Measurements from ENCODE around the gene GYS1. TPM values are rescaled to one million over a fixed set of nuclear protein-coding genes. Genes with fewer than 3 reads are reported as not detected.
"Not testable (repeated sequence)": the region's sequence is repeated elsewhere in the genome, so short reads cannot be mapped to it uniquely, and the experiment has no call there.

Gene GYS1
- polyA plus RNA-seq, 2 donors: 27.0 to 30.9 TPM

DNA sequence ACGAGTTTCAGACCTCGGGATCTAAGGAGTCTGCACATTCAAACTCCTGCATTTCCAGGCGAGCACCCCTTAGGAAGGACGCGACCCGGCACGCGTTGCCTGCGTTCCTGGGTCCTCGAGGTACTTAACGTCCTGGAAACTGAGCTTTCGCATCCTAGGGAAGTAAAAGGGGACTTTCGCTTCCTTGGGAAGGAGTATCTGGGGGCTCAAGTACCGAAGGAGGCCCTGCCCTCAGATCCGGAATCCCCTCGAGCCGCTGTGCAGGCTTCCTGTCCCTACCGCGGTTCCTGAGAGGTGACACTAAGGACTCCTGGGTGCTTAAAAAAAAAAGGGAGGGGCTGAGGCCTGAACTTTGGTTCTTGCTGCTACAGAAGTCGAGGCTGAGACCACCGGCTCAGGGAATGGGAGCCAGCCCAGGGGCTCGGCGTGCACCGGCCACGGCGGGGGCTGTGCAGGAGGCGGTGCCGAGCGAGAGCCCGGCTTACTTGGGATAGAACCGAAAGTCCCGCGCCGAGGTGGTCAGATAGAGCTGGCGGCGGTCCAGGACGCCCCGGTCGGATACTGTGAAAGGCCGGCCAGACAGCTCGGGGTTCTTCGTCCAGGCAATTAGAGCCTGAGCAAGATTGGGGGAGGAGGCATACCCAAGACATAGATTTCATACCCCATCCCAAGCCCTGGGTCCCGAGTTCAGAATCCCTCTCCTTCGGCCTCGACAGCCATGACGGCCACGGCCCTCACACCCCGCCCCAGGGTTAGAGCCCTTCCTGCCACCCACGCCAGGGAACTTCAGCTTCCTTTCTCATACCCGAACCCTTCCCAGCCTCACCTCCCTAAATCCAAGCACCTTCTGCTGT, 25.5 kb upstream of the GYS1 start:
- not testable (repeated sequence) for H3K27me3 ChIP-seq (ENCODE audit: control insufficient read depth in 1 of 2, insufficient read depth in 2 of 2, low read length in 2 of 2)
- WGBS, 2 donors: 3 to 7% methylated on average over 46 to 50 of the region's 50 CpGs
- peak overlapping the region; percentile 22 to 37 for H3K4me3 ChIP-seq (ENCODE audit: low read depth in 1 of 2, low read length in 2 of 2)

DNA sequence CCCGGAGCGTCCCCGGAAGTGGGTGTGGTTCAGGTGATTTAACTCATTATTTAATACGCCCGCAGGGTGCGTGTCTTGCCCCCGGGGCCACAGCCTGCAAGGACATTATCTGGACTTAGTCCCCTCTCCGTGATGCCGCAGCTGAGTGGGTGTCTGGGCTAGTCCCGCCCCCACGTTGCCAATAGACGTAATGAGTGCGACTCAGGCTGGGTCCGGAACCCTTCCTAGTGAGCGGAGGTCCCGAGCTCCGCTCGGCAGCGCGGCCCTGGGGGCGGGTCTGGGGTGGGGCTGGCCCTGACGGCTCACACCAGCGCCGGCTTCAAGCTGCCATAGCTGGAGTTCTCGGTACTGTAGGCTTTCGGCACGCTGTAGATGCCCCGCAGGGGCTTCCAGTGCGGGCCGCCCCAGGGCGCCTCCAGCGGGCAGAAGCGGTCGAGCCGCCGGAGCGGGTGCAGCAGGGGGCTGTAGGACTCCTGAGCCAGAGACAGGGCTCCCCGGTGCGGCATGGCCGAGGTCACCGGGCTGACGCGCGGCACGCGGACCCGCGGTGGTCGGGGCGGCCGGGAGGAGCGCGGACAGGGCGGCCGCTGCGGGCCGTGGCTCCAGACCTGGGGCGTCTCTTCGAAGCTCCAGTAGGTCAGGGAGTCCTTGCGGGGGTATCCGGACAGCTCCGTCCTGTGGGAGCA, 24.7 kb upstream of the GYS1 start:
- Histone ChIP-seq H3K27me3 (ENCODE audit: control insufficient read depth in 1 of 2, insufficient read depth in 2 of 2, low read length in 2 of 2) (no peaks in the 10 kb centered on the region), H3K9me3 (ENCODE audit: control insufficient read depth in 2 of 2, insufficient read depth in 1 of 2, low read depth in 1 of 2, low read length in 1 of 2) (peaks cover 0 to 2% of the 10 kb centered on the region in 2 donors), H3K36me3 (ENCODE audit: control insufficient read depth in 2 of 2, insufficient read depth in 2 of 2, low read length in 1 of 2) (peaks cover 4 to 22% of the 10 kb centered on the region in 2 donors), H3K4me3 (ENCODE audit: low read depth in 1 of 2, low read length in 2 of 2) (peak overlapping the region; percentile 22 to 29), H3K4me1 (ENCODE audit: control insufficient read depth in 2 of 2, insufficient read depth in 2 of 2, low read length in 1 of 2) (peaks cover 2 to 7% of the 10 kb centered on the region in 2 donors), H3K27ac (ENCODE audit: low read depth in 2 of 2, low read length in 1 of 2) (no peak overlapping the region)
- 0 to 1% methylated on average over 61 to 62 of the region's 62 CpGs for WGBS, 2 donors

More for the DNA sequence above, 25.5 kb upstream of the GYS1 start:
- not testable (repeated sequence) for H3K9me3 ChIP-seq (ENCODE audit: control insufficient read depth in 2 of 2, insufficient read depth in 1 of 2, low read depth in 1 of 2, low read length in 1 of 2); H3K4me1 ChIP-seq (ENCODE audit: control insufficient read depth in 2 of 2, insufficient read depth in 2 of 2, low read length in 1 of 2); H3K27ac ChIP-seq (ENCODE audit: low read depth in 2 of 2, low read length in 1 of 2)
- H3K36me3 ChIP-seq (ENCODE audit: control insufficient read depth in 2 of 2, insufficient read depth in 2 of 2, low read length in 1 of 2): peaks cover 4 to 22% of the 10 kb centered on the region in 2 donors

- Histone ChIP-seq H3K4me3 (ENCODE audit: low read depth in 1 of 2, low read length in 2 of 2) (peak within 1 kb of the TSS; percentile 22 to 29), H3K36me3 (ENCODE audit: control insufficient read depth in 2 of 2, insufficient read depth in 2 of 2, low read length in 1 of 2) (peaks cover 4 to 22% of the 10 kb centered on the region in 2 donors), H3K9me3 (ENCODE audit: control insufficient read depth in 2 of 2, insufficient read depth in 1 of 2, low read depth in 1 of 2, low read length in 1 of 2) (peaks cover 0 to 2% of the 10 kb centered on the region in 2 donors), H3K27ac (ENCODE audit: low read depth in 2 of 2, low read length in 1 of 2) (no peak within 1 kb of the TSS), H3K4me1 (ENCODE audit: control insufficient read depth in 2 of 2, insufficient read depth in 2 of 2, low read length in 1 of 2) (peaks cover 2 to 7% of the 10 kb centered on the region in 2 donors), H3K27me3 (ENCODE audit: control insufficient read depth in 1 of 2, insufficient read depth in 2 of 2, low read length in 2 of 2) (no peaks in the 10 kb centered on the region)
- WGBS, 2 donors: 67 to 68% methylated on average over 17 of the region's 17 CpGs
Measured at GRCh38 chr19:49017041-49017665, 24.0 kb upstream of the GYS1 start, which contains the start of gene LHB. Gene LHB, minus strand, starts transcription at chr19:49017091. Its CDS starts 10 bp downstream, at chr19:49017081.

DNA sequence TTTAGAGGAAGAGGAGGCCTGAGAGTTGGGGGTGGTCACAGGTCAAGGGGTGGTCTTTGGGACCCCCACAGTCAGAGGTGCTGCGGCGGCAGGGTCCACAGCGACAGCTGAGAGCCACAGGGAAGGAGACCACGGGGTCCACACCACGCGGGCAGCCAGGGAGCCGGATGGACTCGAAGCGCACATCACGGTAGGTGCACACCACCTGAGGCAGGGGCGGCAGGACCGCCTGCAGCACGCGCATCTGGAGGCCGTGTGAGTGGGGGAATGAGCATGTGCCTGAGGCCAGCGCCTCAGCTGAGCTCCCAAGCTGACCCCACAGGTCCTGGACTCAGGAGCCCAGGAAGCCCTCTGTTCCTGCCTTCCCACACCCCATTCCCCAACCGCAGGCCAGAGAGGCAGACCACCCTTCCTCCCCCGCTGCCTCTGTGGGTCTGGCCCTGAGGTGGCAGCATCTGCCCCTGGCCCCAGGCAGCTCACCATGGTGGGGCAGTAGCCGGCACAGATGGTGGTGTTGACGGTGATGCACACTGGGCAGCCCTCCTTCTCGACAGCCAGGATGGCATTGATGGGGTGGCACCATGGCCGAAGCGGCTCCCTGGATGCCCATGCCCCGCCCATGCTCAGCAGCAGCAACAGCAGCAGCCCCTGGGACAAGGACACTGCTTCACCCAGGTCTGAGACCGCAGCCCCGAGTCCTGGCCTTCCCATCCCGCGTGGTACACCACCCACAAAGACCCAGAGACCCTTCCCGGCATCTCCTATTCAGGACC, 23.1 kb upstream of the GYS1 start:
- H3K27me3 ChIP-seq (ENCODE audit: control insufficient read depth in 1 of 2, insufficient read depth in 2 of 2, low read length in 2 of 2): no peaks in the 10 kb centered on the region
- WGBS, 2 donors: 87 to 93% methylated on average over 24 to 27 of the region's 29 CpGs
- H3K36me3 ChIP-seq (ENCODE audit: control insufficient read depth in 2 of 2, insufficient read depth in 2 of 2, low read length in 1 of 2): peaks cover 4 to 30% of the 10 kb centered on the region in 2 donors

GRCh38 chr19:49014870-49015255, 21.8 kb upstream of the GYS1 start:
- peaks cover 4 to 41% of the 10 kb centered on the region in 2 donors for H3K36me3 ChIP-seq (ENCODE audit: control insufficient read depth in 2 of 2, insufficient read depth in 2 of 2, low read length in 1 of 2)
- H3K27me3 ChIP-seq (ENCODE audit: control insufficient read depth in 1 of 2, insufficient read depth in 2 of 2, low read length in 2 of 2): no peaks in the 10 kb centered on the region
- 90 to 96% methylated on average over 18 of the region's 18 CpGs for whole genome bisulfite sequencing, 2 donors
- H3K4me1 ChIP-seq (ENCODE audit: control insufficient read depth in 2 of 2, insufficient read depth in 2 of 2, low read length in 1 of 2): peaks cover 2 to 7% of the 10 kb centered on the region in 2 donors
- H3K4me3 ChIP-seq (ENCODE audit: low read depth in 1 of 2, low read length in 2 of 2): no peak overlapping the region
- H3K9me3 ChIP-seq (ENCODE audit: control insufficient read depth in 2 of 2, insufficient read depth in 1 of 2, low read depth in 1 of 2, low read length in 1 of 2): no peaks in the 10 kb centered on the region
- H3K27ac ChIP-seq (ENCODE audit: low read depth in 2 of 2, low read length in 1 of 2): no peak overlapping the region

More for the DNA sequence above, 23.1 kb upstream of the GYS1 start:
- H3K9me3 ChIP-seq (ENCODE audit: control insufficient read depth in 2 of 2, insufficient read depth in 1 of 2, low read depth in 1 of 2, low read length in 1 of 2): peaks cover 0 to 2% of the 10 kb centered on the region in 2 donors
- no peak overlapping the region for H3K4me3 ChIP-seq (ENCODE audit: low read depth in 1 of 2, low read length in 2 of 2)
- H3K4me1 ChIP-seq (ENCODE audit: control insufficient read depth in 2 of 2, insufficient read depth in 2 of 2, low read length in 1 of 2): peaks cover 2 to 7% of the 10 kb centered on the region in 2 donors
- no peak overlapping the region for H3K27ac ChIP-seq (ENCODE audit: low read depth in 2 of 2, low read length in 1 of 2)

DNA sequence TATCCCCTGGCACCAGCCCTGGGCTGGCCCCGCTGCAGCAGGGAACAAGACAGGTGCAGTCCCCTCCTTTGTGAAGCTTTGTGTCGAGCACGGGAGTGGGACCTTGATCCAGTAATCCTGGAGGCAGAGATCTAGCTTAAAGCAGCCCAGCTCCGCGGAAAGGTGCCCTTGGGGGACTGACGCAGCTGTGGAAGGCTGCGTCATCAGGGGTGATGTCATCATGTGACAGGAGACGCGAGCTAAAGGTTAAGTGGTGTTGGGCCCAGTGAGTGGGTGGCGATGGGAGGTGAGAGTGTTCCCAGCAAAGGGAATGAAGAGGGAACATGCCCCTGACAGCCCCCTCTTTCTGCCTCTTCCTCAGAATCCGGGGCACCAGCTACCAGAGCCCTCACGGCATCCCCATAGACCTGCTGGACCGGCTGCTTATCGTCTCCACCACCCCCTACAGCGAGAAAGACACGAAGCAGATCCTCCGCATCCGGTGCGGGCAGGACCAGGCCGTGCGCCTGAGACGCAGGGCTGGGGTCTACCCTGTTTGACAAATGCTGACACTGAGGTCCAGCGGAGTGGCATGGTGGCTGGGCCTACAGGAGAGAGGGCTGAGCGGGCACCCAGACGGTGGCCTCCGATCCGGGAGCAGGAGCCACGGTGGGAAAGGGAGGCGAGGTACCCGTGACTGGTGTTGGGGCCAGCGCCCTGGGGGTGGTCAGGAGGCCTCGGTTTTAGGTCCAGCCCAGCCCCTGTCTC, 21.2 kb upstream of the GYS1 start:
- H3K4me3 ChIP-seq (ENCODE audit: low read depth in 1 of 2, low read length in 2 of 2): no peak overlapping the region
- no peaks in the 10 kb centered on the region for H3K27me3 ChIP-seq (ENCODE audit: control insufficient read depth in 1 of 2, insufficient read depth in 2 of 2, low read length in 2 of 2)
- no peak overlapping the region for H3K27ac ChIP-seq (ENCODE audit: low read depth in 2 of 2, low read length in 1 of 2)
- WGBS, 2 donors: 88 to 89% methylated on average over 32 of the region's 32 CpGs
- peaks cover 2 to 7% of the 10 kb centered on the region in 2 donors for H3K4me1 ChIP-seq (ENCODE audit: control insufficient read depth in 2 of 2, insufficient read depth in 2 of 2, low read length in 1 of 2)
- H3K36me3 ChIP-seq (ENCODE audit: control insufficient read depth in 2 of 2, insufficient read depth in 2 of 2, low read length in 1 of 2): peaks cover 4 to 46% of the 10 kb centered on the region in 2 donors
- H3K9me3 ChIP-seq (ENCODE audit: control insufficient read depth in 2 of 2, insufficient read depth in 1 of 2, low read depth in 1 of 2, low read length in 1 of 2): no peaks in the 10 kb centered on the region

DNA sequence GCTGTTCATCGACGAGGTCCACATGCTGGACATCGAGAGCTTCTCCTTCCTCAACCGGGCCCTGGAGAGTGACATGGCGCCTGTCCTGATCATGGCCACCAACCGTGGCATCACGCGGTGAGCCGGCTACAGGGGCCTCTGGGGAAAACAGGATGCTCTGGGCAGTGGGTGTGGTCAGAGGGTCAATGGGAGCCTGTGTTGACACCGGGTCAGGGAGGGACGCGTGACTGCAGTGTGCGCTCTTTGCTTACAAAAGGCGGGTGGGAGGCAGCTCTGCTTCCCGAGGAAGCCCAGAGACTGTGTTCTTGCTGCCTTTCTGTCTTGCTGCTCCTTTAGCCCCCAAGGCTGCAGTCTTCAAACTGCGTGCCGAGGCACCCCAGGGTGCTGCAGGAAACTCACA, 18.1 kb upstream of the GYS1 start:
- Histone ChIP-seq H3K36me3 (ENCODE audit: control insufficient read depth in 2 of 2, insufficient read depth in 2 of 2, low read length in 1 of 2) (peaks cover 12 to 57% of the 10 kb centered on the region in 2 donors), H3K27ac (ENCODE audit: low read depth in 2 of 2, low read length in 1 of 2) (no peak overlapping the region), H3K27me3 (ENCODE audit: control insufficient read depth in 1 of 2, insufficient read depth in 2 of 2, low read length in 2 of 2) (no peaks in the 10 kb centered on the region), H3K4me3 (ENCODE audit: low read depth in 1 of 2, low read length in 2 of 2) (no peak overlapping the region), H3K9me3 (ENCODE audit: control insufficient read depth in 2 of 2, insufficient read depth in 1 of 2, low read depth in 1 of 2, low read length in 1 of 2) (no peaks in the 10 kb centered on the region), H3K4me1 (ENCODE audit: control insufficient read depth in 2 of 2, insufficient read depth in 2 of 2, low read length in 1 of 2) (no peaks in the 10 kb centered on the region)
- WGBS, 2 donors: 89 to 91% methylated on average over 17 of the region's 17 CpGs

- Histone ChIP-seq H3K27ac (ENCODE audit: low read depth in 2 of 2, low read length in 1 of 2) (no peak overlapping the region), H3K9me3 (ENCODE audit: control insufficient read depth in 2 of 2, insufficient read depth in 1 of 2, low read depth in 1 of 2, low read length in 1 of 2) (no peaks in the 10 kb centered on the region), H3K4me1 (ENCODE audit: control insufficient read depth in 2 of 2, insufficient read depth in 2 of 2, low read length in 1 of 2) (no peaks in the 10 kb centered on the region), H3K27me3 (ENCODE audit: control insufficient read depth in 1 of 2, insufficient read depth in 2 of 2, low read length in 2 of 2) (no peaks in the 10 kb centered on the region), H3K4me3 (ENCODE audit: low read depth in 1 of 2, low read length in 2 of 2) (no peak overlapping the region), H3K36me3 (ENCODE audit: control insufficient read depth in 2 of 2, insufficient read depth in 2 of 2, low read length in 1 of 2) (peaks cover 13 to 55% of the 10 kb centered on the region in 2 donors)
- WGBS, 2 donors: 89 to 91% methylated on average over 18 of the region's 18 CpGs
Measured at GRCh38 chr19:49010453-49010852, 17.3 kb upstream of the GYS1 start.

All from esophagus (tissue), 2 donors.